ENCODE results near the gene SETD2. TPM values are rescaled to one million over a fixed set of nuclear protein-coding genes. Genes with fewer than 3 reads are reported as not detected.

Gene SETD2
- total and polyA plus RNA-seq, 2 experiments from 2014 or later: 14.2 to 36.0 TPM

DNA sequence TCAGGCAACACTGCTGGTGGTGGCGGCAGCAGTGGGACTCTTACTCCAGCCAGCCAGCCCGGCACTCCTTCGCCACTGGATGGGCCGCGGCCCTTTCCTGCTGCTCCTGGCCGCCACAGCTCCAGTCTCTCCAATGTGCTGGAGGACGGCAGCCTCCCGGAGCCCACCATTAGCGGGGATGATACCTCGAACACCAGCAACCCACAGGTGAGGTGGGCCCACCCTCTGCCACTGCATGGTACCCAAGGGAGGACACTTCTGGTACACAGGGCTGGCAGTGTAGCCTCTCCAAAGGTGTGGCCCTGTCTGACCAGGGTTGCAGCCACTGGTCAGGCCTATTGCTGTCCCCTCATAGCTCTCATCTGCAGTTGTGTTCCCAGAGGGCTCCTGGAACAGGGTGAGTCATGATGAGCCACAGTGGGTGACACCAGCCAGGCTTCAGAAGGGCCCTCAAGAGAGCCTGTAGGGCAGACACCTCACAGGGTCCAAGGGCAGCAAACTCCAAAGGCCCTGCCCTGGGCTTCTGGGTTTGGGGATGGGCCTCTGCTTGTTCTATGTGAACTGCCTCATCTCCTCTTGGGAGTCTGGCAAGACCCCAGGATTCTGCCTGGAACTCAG, 163.6 kb downstream of the SETD2 start:
- Histone ChIP-seq H3K27ac (no peak overlapping the region), H3K4me1 (ENCODE audit: low read depth) (no peaks in the 10 kb centered on the region), H3K36me3 (no peaks in the 10 kb centered on the region), H3K9me3 (ENCODE audit: low read depth) (no peaks in the 10 kb centered on the region), H3K27me3 (no peaks in the 10 kb centered on the region), H3K4me3 (no peak overlapping the region)
- no peak for DNase-seq (ENCODE audit: low read depth in 1 of 2, low spot score in 1 of 2)
- TF ChIP-seq CTCF (IDR thresholded peaks at IDR 0.05; ENCODE audit: low read depth, low read length): no peak

- H3K4me1 ChIP-seq (ENCODE audit: low read depth): no peaks in the 10 kb centered on the region
- H3K9me3 ChIP-seq (ENCODE audit: low read depth): no peaks in the 10 kb centered on the region
- no peaks in the 10 kb centered on the region for H3K27me3 ChIP-seq
- no peak for DNase-seq (ENCODE audit: low read depth in 1 of 2, low spot score in 1 of 2)
- no peak for TF ChIP-seq CTCF (IDR thresholded peaks at IDR 0.05; ENCODE audit: low read depth, low read length)
- no peak overlapping the region for H3K4me3 ChIP-seq
- no peaks in the 10 kb centered on the region for H3K36me3 ChIP-seq
- no peak overlapping the region for H3K27ac ChIP-seq
These were observed 164.3 kb downstream of the SETD2 start for GRCh38 chr3:46999516-47000197.

GRCh38 chr3:46998852-46999515, 164.9 kb downstream of the SETD2 start:
- Histone ChIP-seq H3K27me3 (no peaks in the 10 kb centered on the region), H3K4me3 (no peak overlapping the region), H3K9me3 (ENCODE audit: low read depth) (no peaks in the 10 kb centered on the region), H3K27ac (no peak overlapping the region), H3K36me3 (no peaks in the 10 kb centered on the region), H3K4me1 (ENCODE audit: low read depth) (no peaks in the 10 kb centered on the region)
- TF ChIP-seq CTCF (IDR thresholded peaks at IDR 0.05; ENCODE audit: low read depth, low read length): no peak
- no peak for DNase-seq (ENCODE audit: low read depth in 1 of 2, low spot score in 1 of 2)

DNA sequence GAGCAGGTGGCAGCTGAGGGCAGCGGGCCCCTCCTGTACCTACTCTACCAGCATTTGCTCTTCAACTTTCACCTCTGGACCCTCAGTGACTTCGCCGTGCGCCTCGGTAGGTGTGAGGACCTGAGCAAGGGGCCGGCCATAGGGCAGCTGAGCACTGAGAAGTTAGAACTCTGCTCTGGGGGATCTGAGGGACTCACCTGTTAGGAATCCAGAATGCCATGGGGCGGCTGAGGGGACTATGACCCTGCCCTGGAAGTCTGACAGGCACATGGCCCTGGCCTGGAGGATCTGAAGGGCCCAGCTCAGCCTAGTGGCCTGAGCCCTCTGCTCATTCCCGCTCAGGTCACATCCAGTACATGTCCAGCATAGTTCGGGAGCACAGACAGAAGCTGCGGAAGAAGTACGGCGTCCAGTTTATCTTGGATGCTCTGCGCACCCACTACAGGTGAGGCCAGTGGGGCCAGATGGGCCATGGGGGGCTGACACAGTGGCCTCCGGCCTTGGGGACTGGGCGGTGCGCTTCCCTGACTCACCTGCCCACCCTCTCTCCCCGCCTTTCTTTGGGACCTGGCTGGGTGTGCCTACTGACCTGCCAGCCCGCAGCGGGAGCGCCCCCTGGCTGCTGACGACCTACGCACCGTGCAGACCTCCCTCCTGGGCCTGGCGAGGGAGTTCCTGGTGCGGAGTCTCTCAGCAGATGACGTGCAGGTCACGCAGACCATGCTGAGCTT, 165.6 kb downstream of the SETD2 start:
- no peaks in the 10 kb centered on the region for H3K27me3 ChIP-seq
- no peak overlapping the region for H3K27ac ChIP-seq
- H3K9me3 ChIP-seq (ENCODE audit: low read depth): no peaks in the 10 kb centered on the region
- peak; percentile 76 for TF ChIP-seq CTCF (IDR thresholded peaks at IDR 0.05; ENCODE audit: low read depth, low read length)
- no peaks in the 10 kb centered on the region for H3K4me1 ChIP-seq (ENCODE audit: low read depth)
- H3K4me3 ChIP-seq: no peak overlapping the region
- no peaks in the 10 kb centered on the region for H3K36me3 ChIP-seq
- DNase-seq (ENCODE audit: low read depth in 1 of 2, low spot score in 1 of 2): peak; percentile 68 to 81

GRCh38 chr3:46997453-46998091, 166.3 kb downstream of the SETD2 start:
- TF ChIP-seq CTCF (IDR thresholded peaks at IDR 0.05; ENCODE audit: low read depth, low read length): no peak
- Histone ChIP-seq H3K36me3 (no peaks in the 10 kb centered on the region), H3K4me3 (no peak overlapping the region), H3K4me1 (ENCODE audit: low read depth) (no peaks in the 10 kb centered on the region), H3K27me3 (no peaks in the 10 kb centered on the region), H3K9me3 (ENCODE audit: low read depth) (no peaks in the 10 kb centered on the region), H3K27ac (no peak overlapping the region)
- no peak for DNase-seq (ENCODE audit: low read depth in 1 of 2, low spot score in 1 of 2)
